Uterus (tissue), 4 donors: ENCODE data around the gene GNA14. TPM values are rescaled to one million over a fixed set of nuclear protein-coding genes. Genes with fewer than 3 reads are reported as not detected.

Source experiments
- DNase-seq, 2 donors: peaks; one replicate each; pipeline ENCODE4 v3.0.0-alpha.2; 2019 to 2020
- H3K27ac ChIP-seq, 2 donors: fragments of 200-600 bp; sonication (generic); 1 replicate in 1 of 2; 2 replicates in 1 of 2; pipeline ENCODE4 v1.5.1; 2016 to 2018
- H3K27me3 ChIP-seq, 2 donors: fragments of 200-600 bp; sonication (generic); one replicate each; pipeline ENCODE4 v1.5.1; 2018 to 2019; ENCODE audit warnings: control low read depth in 1 of 2
- H3K36me3 ChIP-seq, 2 donors: fragments of 200-600 bp; sonication (generic); one replicate each; pipeline ENCODE4 v1.5.1; 2019; ENCODE audit warnings: control low read depth in 1 of 2
- H3K4me1 ChIP-seq, 2 donors: fragments of 200-600 bp; sonication (generic); one replicate each; pipeline ENCODE4 v1.5.1; 2018 to 2019; ENCODE audit warnings: control low read depth in 1 of 2
- H3K4me3 ChIP-seq, 2 donors: fragments of 200-600 bp; sonication (generic); 1 replicate in 1 of 2; 2 replicates in 1 of 2; pipeline ENCODE4 v1.5.1; 2018 to 2019; ENCODE audit warnings: mild to moderate bottlenecking in 1 of 2
- H3K9me3 ChIP-seq, 2 donors: fragments of 200-600 bp; sonication (generic); one replicate each; pipeline ENCODE4 v1.5.1; 2019; ENCODE audit warnings: control low read depth in 1 of 2
- CTCF ChIP-seq, 4 experiments: fragments of 200-600 bp in 2 of 4; fragments of 450-650 bp in 2 of 4; sonication (generic) in 2 of 4; IDR thresholded peaks; one replicate each; pipeline ENCODE4 v1.5.1; 2016 to 2019; ENCODE audit warnings: antibody characterized with exemption in 4 of 4, mild to moderate bottlenecking in 2 of 4, moderate library complexity in 1 of 4
- POLR2A ChIP-seq, 2 donors: fragments of 450-650 bp; IDR thresholded peaks; one replicate each; pipeline ENCODE4 v1.6.1; 2016; ENCODE audit warnings: antibody characterized with exemption in 2 of 2, mild to moderate bottlenecking in 1 of 2, moderate library complexity in 1 of 2
- intact Hi-C: fragments of 100-400 bp; cut with DNase I; formaldehyde crosslinking; loops from one replicate; pipeline ENCODE4 v1.15.1; 2023; ENCODE audit warnings: low total_unique reads
- total RNA-seq, 4 donors: library from RNA; depleted of rRNA in 3 of 4; stranded (reverse); fragments of >200 nt in 3 of 4; gene quantifications; one replicate each; pipeline versions ENCODE4 v1.1.0 to v1.2.4, GENCODE V29; 2014 to 2023
- donor health status: DM: yes; HTN: yes; CAD: no.

Gene GNA14
- total RNA-seq, 4 donors from 2014 or later: 11.3 to 23.6 (median 16.2) TPM

GRCh38 chr9:77454663-77455062, 193.5 kb downstream of the GNA14 start:
- Histone ChIP-seq H3K27me3 (no peaks in the 10 kb centered on the region), H3K27ac (no peak overlapping the region), H3K9me3 (no peaks in the 10 kb centered on the region), H3K4me3 (no peak overlapping the region), H3K4me1 (no peaks in the 10 kb centered on the region), H3K36me3 (no peaks in the 10 kb centered on the region)
- intact Hi-C loops: loop anchor here (5.0 to 10.0 kb wide), 2 partner anchors 193 to 300 kb away; partner anchors contain the start of gene GNA14
- DNase-seq: no peak
- TF ChIP-seq CTCF (IDR thresholded peaks at IDR 0.05) (no peak), POLR2A (IDR thresholded peaks at IDR 0.05) (no peak)

GRCh38 chr9:77453825-77454647, 194.1 kb downstream of the GNA14 start:
- Histone ChIP-seq H3K27me3 (no peaks in the 10 kb centered on the region), H3K36me3 (no peaks in the 10 kb centered on the region), H3K27ac (peak overlapping the region; percentile 44 to 60), H3K4me1 (no peaks in the 10 kb centered on the region), H3K9me3 (no peaks in the 10 kb centered on the region), H3K4me3 (no peak overlapping the region)
- intact Hi-C loops: loop anchor here (10.0 kb wide), 1 partner anchor 301 kb away; no protein-coding TSS in a partner anchor
- TF ChIP-seq POLR2A (IDR thresholded peaks at IDR 0.05) (no peak), CTCF (IDR thresholded peaks at IDR 0.05) (no peak)
- no peak for DNase-seq

GRCh38 chr9:77451507-77451906, 196.6 kb downstream of the GNA14 start:
- H3K4me3 ChIP-seq: no peak overlapping the region
- intact Hi-C loops: loop anchor here (10.0 kb wide), 1 partner anchor 303 kb away; no protein-coding TSS in a partner anchor
- no peak overlapping the region for H3K27ac ChIP-seq
- no peaks in the 10 kb centered on the region for H3K4me1 ChIP-seq
- H3K27me3 ChIP-seq: no peaks in the 10 kb centered on the region
- no peaks in the 10 kb centered on the region for H3K36me3 ChIP-seq
- TF ChIP-seq POLR2A (IDR thresholded peaks at IDR 0.05): no peak
- no peak for TF ChIP-seq CTCF (IDR thresholded peaks at IDR 0.05)
- DNase-seq: no peak
- no peaks in the 10 kb centered on the region for H3K9me3 ChIP-seq

GRCh38 chr9:77450085-77450475, 198.0 kb downstream of the GNA14 start:
- no peak overlapping the region for H3K4me3 ChIP-seq
- intact Hi-C loops: loop anchor here (10.0 kb wide), 1 partner anchor 305 kb away; no protein-coding TSS in a partner anchor
- no peaks in the 10 kb centered on the region for H3K36me3 ChIP-seq
- DNase-seq: no peak
- H3K4me1 ChIP-seq: no peaks in the 10 kb centered on the region
- no peaks in the 10 kb centered on the region for H3K27me3 ChIP-seq
- no peaks in the 10 kb centered on the region for H3K9me3 ChIP-seq
- no peak for TF ChIP-seq CTCF (IDR thresholded peaks at IDR 0.05)
- no peak for TF ChIP-seq POLR2A (IDR thresholded peaks at IDR 0.05)
- H3K27ac ChIP-seq: no peak overlapping the region
